Measurements from ENCODE around the gene RRH. TPM values are rescaled to one million over a fixed set of nuclear protein-coding genes. Genes with fewer than 3 reads are reported as not detected.
"Not testable (repeated sequence)": the region's sequence is repeated elsewhere in the genome, so short reads cannot be mapped to it uniquely, and the experiment has no call there.

The RRH gene
- total and polyA plus RNA-seq, 2 of the 4 experiments (the other 2 are of a cell fraction), result 0.05 TPM; not detected in 1

DNA sequence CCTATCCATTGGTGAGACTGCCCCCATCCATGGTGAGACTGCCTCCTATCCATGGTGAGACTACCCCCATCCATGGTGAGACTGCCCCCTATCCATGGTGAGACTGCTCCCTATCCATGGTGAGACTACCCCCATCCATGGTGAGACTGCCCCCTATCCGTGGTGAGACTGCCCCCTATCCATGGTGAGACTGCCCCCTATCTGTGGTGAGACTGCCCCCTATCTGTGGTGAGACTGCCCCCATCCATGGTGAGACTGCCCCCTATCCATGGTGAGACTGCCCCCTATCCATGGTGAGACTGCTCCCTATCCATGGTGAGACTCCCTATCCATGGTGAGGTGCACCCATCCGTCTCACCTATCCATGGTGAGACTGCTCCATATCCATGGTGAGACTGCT is 47.8 kb downstream of the RRH start:
- H3K9ac ChIP-seq (ENCODE audit: low read depth, low read length); POLR2A ChIA-PET (ENCODE audit: unreplicated experiment); H2AK9ac ChIP-seq (replicated peaks; ENCODE audit: low read depth, low read length, poor library complexity); H3K18ac ChIP-seq (ENCODE audit: low read depth, low read length); H2BK15ac ChIP-seq (ENCODE audit: low read depth, low read length); H3K23ac ChIP-seq (ENCODE audit: low read depth, low read length); intact Hi-C loops (cut with micrococcal nuclease); H3K79me1 ChIP-seq (ENCODE audit: low read depth in 1 of 2, low read length in 2 of 2); H4K8ac ChIP-seq (ENCODE audit: low read depth in 2 of 2, low read length in 2 of 2); H3K4me3 ChIP-seq (ENCODE audit: insufficient read depth, low read depth, low read length); H3K9me3 ChIP-seq (ENCODE audit: control insufficient read depth, insufficient read depth, low read length); H3K4me1 ChIP-seq (ENCODE audit: control insufficient read depth, insufficient read depth, low read length); ATAC-seq (ENCODE audit: low read depth); dilution Hi-C loops (cut with HindIII; ENCODE audit: low sequenced_read_pairs, unreplicated experiment); H3K14ac ChIP-seq (replicated peaks; ENCODE audit: low read depth, low read length); H2BK5ac ChIP-seq (ENCODE audit: low read depth, low read length, poor library complexity, severe bottlenecking); H3K4me2 ChIP-seq (ENCODE audit: low read depth, low read length); H3K9me1 ChIP-seq (ENCODE audit: insufficient read depth, low read length); H3K27me3 ChIP-seq (ENCODE audit: control insufficient read depth, insufficient read depth, low read length); H2AFZ ChIP-seq (replicated peaks; ENCODE audit: low read length, poor library complexity); H2BK20ac ChIP-seq (ENCODE audit: low read depth, low read length); H3K36me3 ChIP-seq (ENCODE audit: control insufficient read depth, insufficient read depth, low read length); H3K56ac ChIP-seq (ENCODE audit: extremely low read depth, insufficient read depth, low read length); H4K91ac ChIP-seq (ENCODE audit: insufficient read depth, low read depth, low read length); H3K4ac ChIP-seq (ENCODE audit: low read depth, low read length); H4K20me1 ChIP-seq (ENCODE audit: insufficient read depth, low read length); BruUV-seq (replicated peaks); H2BK120ac ChIP-seq (ENCODE audit: low read depth, low read length); CTCF ChIA-PET; H4K5ac ChIP-seq (ENCODE audit: low read depth, low read length); H3K27ac ChIP-seq (ENCODE audit: insufficient read depth, low read length); DNase-seq; H2AK5ac ChIP-seq (ENCODE audit: low read depth, low read length); in situ Hi-C loops (cut with MboI; ENCODE audit: low sequenced_read_pairs): not testable (repeated sequence)
- WGBS, 2 experiments (ENCODE audit: extremely low coverage in 2 of 2, insufficient read length in 1 of 2), result 83% methylated on average over 1 of the region's 2 CpGs; no CpG with 5 or more reads in 1 of the 2 experiments
